K562 (cell line): Measurements from ENCODE around the gene C19orf12. TPM values are rescaled to one million over a fixed set of nuclear protein-coding genes. Genes with fewer than 3 reads are reported as not detected.

Experiments used
- CHD4 ChIP-seq: fragments of 200-600 bp; sonication (generic); IDR thresholded peaks from 3 replicates; pipeline ENCODE4 v1.6.1; 2012; ENCODE audit warnings: low read depth, mild to moderate bottlenecking, mixed read lengths, low read length, inconsistent platforms; ENCODE audit not compliant: insufficient read depth, insufficient replicate concordance, poor library complexity, severe bottlenecking
- ESRRB ChIP-seq: fragments of 250-450 bp; sonication (Bioruptor Pico); IDR thresholded peaks from 2 replicates; pipeline ENCODE4 v1.5.0; 2020; ENCODE audit warnings: mild to moderate bottlenecking, moderate library complexity, borderline replicate concordance
- FOXM1 ChIP-seq, 2 experiments: fragments of 450-650 bp in 1 of 2; sonication (generic) in 1 of 2; formaldehyde crosslinking in 1 of 2; IDR thresholded peaks; 2 replicates each; pipeline versions ENCODE4 v1.6.1 to v1.9.0; 2017 to 2022; ENCODE audit warnings: low read depth in 2 of 2, mild to moderate bottlenecking in 2 of 2, missing genetic modification reagents in 1 of 2, moderate library complexity in 1 of 2
- GABPB2 ChIP-seq: fragments of 250-450 bp; sonication (Bioruptor Pico); conservative IDR thresholded peaks from 2 replicates; pipeline ENCODE4 v1.5.1; 2021; ENCODE audit warnings: mild to moderate bottlenecking
- HDAC1 ChIP-seq, 2 experiments: fragments of 450-650 bp; IDR thresholded peaks; 2 replicates each; pipeline ENCODE4 v1.6.1; 2016 to 2017; ENCODE audit warnings: inconsistent platforms in 1 of 2, mild to moderate bottlenecking in 1 of 2, moderate library complexity in 1 of 2
- KLF1 ChIP-seq: fragments of 450-650 bp; IDR thresholded peaks from 2 replicates; pipeline ENCODE4 v1.6.1; 2016; ENCODE audit warnings: missing genetic modification characterization, missing compliant biosample characterization
- RBFOX2 ChIP-seq: fragments of 200-400 bp; formaldehyde crosslinking; IDR thresholded peaks from 2 replicates; pipeline ENCODE4 v1.6.1; 2017; ENCODE audit warnings: low read depth, mild to moderate bottlenecking, low read length, moderate library complexity
- SIX5 ChIP-seq, 2 experiments: IDR thresholded peaks; 2 replicates each; pipeline ENCODE4 v1.6.1; 2011; ENCODE audit warnings: low read length in 2 of 2, borderline replicate concordance in 1 of 2, low read depth in 1 of 2, mild to moderate bottlenecking in 1 of 2, moderate library complexity in 1 of 2; ENCODE audit not compliant: insufficient read depth in 1 of 2
- SMARCA4 ChIP-seq: fragments of 450-650 bp; IDR thresholded peaks from 2 replicates; pipeline ENCODE4 v1.6.1; 2016
- STAT5B ChIP-seq: fragments of 250-450 bp; sonication (Bioruptor Pico); IDR thresholded peaks from 2 replicates; pipeline ENCODE4 v1.8.0; 2021; ENCODE audit warnings: mild to moderate bottlenecking, inconsistent platforms
- TAF15 ChIP-seq: fragments of 200-400 bp; formaldehyde crosslinking; IDR thresholded peaks from 2 replicates; pipeline ENCODE4 v1.6.1; 2017; ENCODE audit warnings: mild to moderate bottlenecking, low read depth, low read length, moderate library complexity
- YY1 ChIP-seq, 3 experiments: IDR thresholded peaks; 2 replicates each; pipeline ENCODE4 v1.6.1; 2011; ENCODE audit warnings: low read length in 2 of 3, mild to moderate bottlenecking in 2 of 3, moderate library complexity in 2 of 3, borderline replicate concordance in 1 of 3, control low read depth in 1 of 3, low read depth in 1 of 3; ENCODE audit not compliant: insufficient read depth in 3 of 3, insufficient replicate concordance in 2 of 3, control insufficient read depth in 1 of 3, insufficient read length in 1 of 3; ENCODE audit errors: extremely low read depth in 1 of 3
- ZNF589 ChIP-seq: fragments of 200-800 bp; sonication (Bioruptor generic); IDR thresholded peaks from 2 replicates; pipeline ENCODE4 v1.6.1; 2016; ENCODE audit warnings: low read depth, missing genetic modification characterization, missing compliant biosample characterization
- ZNF699 ChIP-seq: fragments of 250-450 bp; sonication (Bioruptor Pico); IDR thresholded peaks from 2 replicates; pipeline ENCODE4 v1.8.0; 2021; ENCODE audit warnings: mild to moderate bottlenecking, moderate library complexity; ENCODE audit not compliant: insufficient replicate concordance
- polyA plus RNA-seq, 8 experiments: library from polyadenylated mRNA; depleted of rRNA in 4 of 8; stranded (reverse) in 5 of 8; unstranded in 3 of 8; fragments of >200 nt; fragmentation: Nextera tagmentation in 2 of 8; fragmentation: Illumina TruSeq in 1 of 8; extraction: Ambion mirVana in 2 of 8; extraction: Trizol in 1 of 8; gene quantifications; 2 replicates each; pipeline versions ENCODE4 v1.2.1 to v1.2.3, GENCODE V29; 2011 to 2014; ENCODE audit warnings: inconsistent platforms in 1 of 8, missing spikeins in 1 of 8
- total RNA-seq, 7 experiments: library from RNA; depleted of rRNA in 6 of 7; stranded (reverse); fragments of >200 nt in 6 of 7; fragmentation: Illumina TruSeq in 2 of 7; extraction: Trizol in 2 of 7; gene quantifications; 2 replicates each; pipeline versions ENCODE4 v1.2.1 to v1.2.3, GENCODE V29; 2011 to 2021; ENCODE audit warnings: low replicate concordance in 1 of 7
- TF ChIP-seq, protein P1 (sequence below): IDR thresholded peaks from 2 replicates; pipeline ENCODE4 v1.6.1; 2011; ENCODE audit warnings: borderline replicate concordance, low read depth, mild to moderate bottlenecking, moderate library complexity, low read length; ENCODE audit not compliant: insufficient read depth, poor library complexity, severe bottlenecking
- TF ChIP-seq, protein P2 (sequence below), 2 experiments: IDR thresholded peaks; 2 replicates each; pipeline ENCODE4 v1.6.1; 2011; ENCODE audit warnings: borderline replicate concordance in 1 of 2, control low read depth in 1 of 2, low read depth in 1 of 2, low read length in 1 of 2, mild to moderate bottlenecking in 1 of 2, mixed read lengths in 1 of 2, moderate library complexity in 1 of 2; ENCODE audit not compliant: insufficient read depth in 1 of 2, insufficient read length in 1 of 2, poor library complexity in 1 of 2, severe bottlenecking in 1 of 2; ENCODE audit errors: extremely low read depth in 1 of 2
- TF ChIP-seq, protein P3 (sequence below): sonication (generic); formaldehyde crosslinking; IDR thresholded peaks from 2 replicates; pipeline ENCODE4 v1.8.0; 2022; ENCODE audit warnings: mild to moderate bottlenecking, low read depth, missing genetic modification reagents
- TF ChIP-seq, protein P4 (sequence below): fragments of 450-650 bp; IDR thresholded peaks from 2 replicates; pipeline ENCODE4 v1.6.1; 2017; ENCODE audit warnings: antibody characterized with exemption

Gene C19orf12
- total and polyA plus RNA-seq, 9 of the 15 experiments (the other 6 are each of a cell fraction or from before 2014, with no cell fraction given) = 1.9 to 14.5 (median 10.2) TPM

DNA sequence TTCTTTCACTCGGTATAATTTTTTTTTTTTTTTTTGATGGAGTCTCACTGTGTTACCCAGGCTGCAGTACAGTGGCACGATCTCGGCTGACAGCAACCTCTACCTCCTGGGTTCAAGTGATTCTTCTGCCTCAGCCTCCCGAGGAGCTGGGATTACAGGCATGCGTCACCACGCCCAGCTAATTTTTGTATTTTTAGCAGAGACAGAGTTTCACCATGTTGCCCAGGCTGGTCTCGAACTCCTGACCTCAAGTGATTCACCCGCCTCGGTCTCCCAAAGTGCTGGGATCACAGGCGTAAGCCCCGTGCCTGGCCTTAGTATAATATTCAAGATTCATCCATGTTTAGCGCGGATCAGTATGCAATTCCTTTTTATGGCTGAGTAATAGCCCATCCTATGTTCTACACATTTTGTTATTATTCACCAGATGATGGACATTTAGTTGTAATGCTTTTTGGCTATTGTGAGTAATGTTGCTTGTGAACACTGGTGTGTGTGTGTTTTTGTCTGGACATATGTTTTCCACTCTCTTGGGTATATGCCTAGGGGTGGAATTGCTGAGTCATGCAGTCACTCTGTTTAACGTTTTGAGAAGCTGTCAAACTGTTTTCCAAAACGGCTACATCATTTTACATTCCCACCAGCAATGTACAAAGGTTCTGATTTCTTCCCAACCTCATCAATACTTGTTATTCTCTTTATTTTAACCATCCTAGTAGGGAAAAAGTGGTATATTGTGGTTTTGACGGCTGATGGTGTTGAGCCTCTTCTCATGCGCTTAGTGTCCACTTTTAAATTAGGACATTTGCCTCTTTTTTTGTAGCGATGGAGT is 26.9 kb downstream of the C19orf12 start (continued):
- TF ChIP-seq CHD4 (no peak), KLF1 (no peak), TAF15 (no peak), STAT5B (CRISPR knock-in tag) (no peak), HDAC1 (IDR thresholded peaks at IDR 0.05) (peak in 1 of 2 experiments; percentile 26; a peak in 1 of 4 replicates), RBFOX2 (no peak), SIX5 (IDR thresholded peaks at IDR 0.05; ENCODE audit: borderline replicate concordance in 1 of 2, insufficient read depth in 1 of 2, low read depth in 1 of 2, low read length in 2 of 2) (no peak), FOXM1 (IDR thresholded peaks at IDR 0.05; ENCODE audit: low read depth) (0 out of 2 replicates have a peak, but pooled peaks have one; percentile 19), FOXM1 (CRISPR knock-in tag; IDR thresholded peaks at IDR 0.05; ENCODE audit: low read depth) (no peak), YY1 (IDR thresholded peaks at IDR 0.05; ENCODE audit: borderline replicate concordance in 1 of 3, control insufficient read depth in 1 of 3, extremely low read depth in 1 of 3, insufficient read depth in 3 of 3, insufficient read length in 1 of 3, insufficient replicate concordance in 2 of 3, low read depth in 1 of 3, low read length in 2 of 3) (no peak), ZNF699 (CRISPR knock-in tag) (no peak), SMARCA4 (peak; percentile 78), ESRRB (CRISPR knock-in tag) (no peak), ZNF589 (CRISPR knock-in tag) (peak; percentile 97), GABPB2 (CRISPR knock-in tag) (no peak)
- TF ChIP-seq, protein P1, sequence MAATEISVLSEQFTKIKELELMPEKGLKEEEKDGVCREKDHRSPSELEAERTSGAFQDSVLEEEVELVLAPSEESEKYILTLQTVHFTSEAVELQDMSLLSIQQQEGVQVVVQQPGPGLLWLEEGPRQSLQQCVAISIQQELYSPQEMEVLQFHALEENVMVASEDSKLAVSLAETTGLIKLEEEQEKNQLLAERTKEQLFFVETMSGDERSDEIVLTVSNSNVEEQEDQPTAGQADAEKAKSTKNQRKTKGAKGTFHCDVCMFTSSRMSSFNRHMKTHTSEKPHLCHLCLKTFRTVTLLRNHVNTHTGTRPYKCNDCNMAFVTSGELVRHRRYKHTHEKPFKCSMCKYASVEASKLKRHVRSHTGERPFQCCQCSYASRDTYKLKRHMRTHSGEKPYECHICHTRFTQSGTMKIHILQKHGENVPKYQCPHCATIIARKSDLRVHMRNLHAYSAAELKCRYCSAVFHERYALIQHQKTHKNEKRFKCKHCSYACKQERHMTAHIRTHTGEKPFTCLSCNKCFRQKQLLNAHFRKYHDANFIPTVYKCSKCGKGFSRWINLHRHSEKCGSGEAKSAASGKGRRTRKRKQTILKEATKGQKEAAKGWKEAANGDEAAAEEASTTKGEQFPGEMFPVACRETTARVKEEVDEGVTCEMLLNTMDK = no peak
- TF ChIP-seq, protein P2, sequence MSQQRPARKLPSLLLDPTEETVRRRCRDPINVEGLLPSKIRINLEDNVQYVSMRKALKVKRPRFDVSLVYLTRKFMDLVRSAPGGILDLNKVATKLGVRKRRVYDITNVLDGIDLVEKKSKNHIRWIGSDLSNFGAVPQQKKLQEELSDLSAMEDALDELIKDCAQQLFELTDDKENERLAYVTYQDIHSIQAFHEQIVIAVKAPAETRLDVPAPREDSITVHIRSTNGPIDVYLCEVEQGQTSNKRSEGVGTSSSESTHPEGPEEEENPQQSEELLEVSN (IDR thresholded peaks at IDR 0.05; ENCODE audit: borderline replicate concordance in 1 of 2, extremely low read depth in 1 of 2, insufficient read depth in 1 of 2, insufficient read length in 1 of 2, low read depth in 1 of 2, low read length in 1 of 2, poor library complexity in 1 of 2, severe bottlenecking in 1 of 2) = no peak
- TF ChIP-seq, protein P3, sequence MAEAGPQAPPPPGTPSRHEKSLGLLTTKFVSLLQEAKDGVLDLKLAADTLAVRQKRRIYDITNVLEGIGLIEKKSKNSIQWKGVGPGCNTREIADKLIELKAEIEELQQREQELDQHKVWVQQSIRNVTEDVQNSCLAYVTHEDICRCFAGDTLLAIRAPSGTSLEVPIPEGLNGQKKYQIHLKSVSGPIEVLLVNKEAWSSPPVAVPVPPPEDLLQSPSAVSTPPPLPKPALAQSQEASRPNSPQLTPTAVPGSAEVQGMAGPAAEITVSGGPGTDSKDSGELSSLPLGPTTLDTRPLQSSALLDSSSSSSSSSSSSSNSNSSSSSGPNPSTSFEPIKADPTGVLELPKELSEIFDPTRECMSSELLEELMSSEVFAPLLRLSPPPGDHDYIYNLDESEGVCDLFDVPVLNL = no peak
- TF ChIP-seq, protein P4, sequence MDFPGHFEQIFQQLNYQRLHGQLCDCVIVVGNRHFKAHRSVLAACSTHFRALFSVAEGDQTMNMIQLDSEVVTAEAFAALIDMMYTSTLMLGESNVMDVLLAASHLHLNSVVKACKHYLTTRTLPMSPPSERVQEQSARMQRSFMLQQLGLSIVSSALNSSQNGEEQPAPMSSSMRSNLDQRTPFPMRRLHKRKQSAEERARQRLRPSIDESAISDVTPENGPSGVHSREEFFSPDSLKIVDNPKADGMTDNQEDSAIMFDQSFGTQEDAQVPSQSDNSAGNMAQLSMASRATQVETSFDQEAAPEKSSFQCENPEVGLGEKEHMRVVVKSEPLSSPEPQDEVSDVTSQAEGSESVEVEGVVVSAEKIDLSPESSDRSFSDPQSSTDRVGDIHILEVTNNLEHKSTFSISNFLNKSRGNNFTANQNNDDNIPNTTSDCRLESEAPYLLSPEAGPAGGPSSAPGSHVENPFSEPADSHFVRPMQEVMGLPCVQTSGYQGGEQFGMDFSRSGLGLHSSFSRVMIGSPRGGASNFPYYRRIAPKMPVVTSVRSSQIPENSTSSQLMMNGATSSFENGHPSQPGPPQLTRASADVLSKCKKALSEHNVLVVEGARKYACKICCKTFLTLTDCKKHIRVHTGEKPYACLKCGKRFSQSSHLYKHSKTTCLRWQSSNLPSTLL = no peak
